GM19043 (cell line): ENCODE data around the gene DYNLRB1.

Experiments used
- ATAC-seq: cut with Tn5 transposase; IDR thresholded peaks from one replicate; pipeline ENCODE4 v1.9.1; 2021; ENCODE audit warnings: low read depth; ENCODE audit not compliant: unreplicated experiment

The DYNLRB1 gene

DNA sequence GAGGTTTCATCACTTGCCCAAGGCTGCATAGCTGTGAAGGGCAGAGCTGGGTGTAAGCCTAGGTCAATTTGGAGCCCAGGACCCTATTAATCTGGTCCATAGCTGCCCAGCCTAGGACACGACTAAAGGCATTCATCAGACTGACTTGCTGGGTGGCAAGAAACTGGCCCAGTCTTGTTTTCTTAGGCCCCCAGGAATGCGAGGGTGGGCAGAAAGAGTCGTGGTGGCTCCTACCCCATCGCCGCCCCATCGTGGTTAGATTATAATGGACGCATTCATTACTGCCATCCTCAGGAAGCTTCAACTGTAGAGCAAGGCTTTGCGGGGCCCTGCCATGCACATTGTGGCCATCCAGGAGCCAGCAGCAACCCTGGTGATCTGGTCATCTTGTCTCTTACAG, 16.1 kb downstream of the DYNLRB1 start:
- ATAC-seq: no peak

DNA sequence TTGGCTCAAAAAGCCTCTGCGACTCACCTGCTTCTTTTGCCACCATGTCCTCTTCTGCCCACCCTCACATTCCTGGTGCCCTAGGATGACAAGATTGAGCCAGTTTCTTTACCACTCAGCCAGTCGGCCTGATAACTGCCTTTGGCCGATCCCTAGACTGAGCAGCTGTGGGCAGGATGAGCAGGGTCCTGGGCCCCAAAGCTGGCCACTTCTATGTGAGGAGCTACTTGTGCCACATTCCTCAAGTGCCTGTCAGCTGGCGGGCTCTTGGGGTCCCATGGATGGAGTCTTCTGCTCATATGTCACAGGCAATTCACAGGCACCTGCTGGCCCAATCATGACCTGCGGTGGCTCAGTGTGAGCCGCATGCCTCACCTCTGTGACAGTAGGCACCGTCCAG, 16.5 kb downstream of the DYNLRB1 start:
- no peak for ATAC-seq

DNA sequence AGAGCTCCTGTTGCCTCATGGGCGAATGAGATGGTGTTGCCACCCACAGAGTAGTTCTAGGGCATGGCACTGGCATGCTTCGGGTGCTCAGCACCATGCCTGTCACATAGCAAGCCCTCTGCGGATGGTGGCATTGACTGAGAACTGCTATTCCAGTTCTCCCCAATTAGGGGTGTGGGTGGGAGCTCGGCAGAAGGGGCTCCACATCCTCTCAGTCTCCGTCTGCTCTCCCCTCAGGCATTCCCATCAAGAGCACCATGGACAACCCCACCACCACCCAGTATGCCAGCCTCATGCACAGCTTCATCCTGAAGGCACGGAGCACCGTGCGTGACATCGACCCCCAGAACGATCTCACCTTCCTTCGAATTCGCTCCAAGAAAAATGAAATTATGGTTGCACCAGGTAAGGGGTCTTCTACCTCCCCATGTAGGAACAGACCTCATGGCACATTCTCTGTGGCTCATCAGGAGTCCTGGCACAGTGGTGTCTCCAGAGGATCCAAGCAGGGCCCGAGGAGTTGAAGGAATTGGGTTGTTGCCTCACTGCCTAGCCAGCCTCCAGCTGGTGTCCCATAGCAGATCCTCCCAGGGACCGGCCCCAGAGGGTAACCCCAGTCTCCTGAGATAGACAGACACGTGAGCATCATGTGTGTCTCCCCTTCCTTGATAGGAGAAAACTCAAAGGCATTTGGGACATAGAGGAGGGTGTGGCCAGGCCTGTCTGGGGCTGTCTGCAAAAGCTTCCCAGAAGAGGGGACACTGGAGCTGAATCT, 18.4 kb downstream of the DYNLRB1 start:
- ATAC-seq: no peak

DNA sequence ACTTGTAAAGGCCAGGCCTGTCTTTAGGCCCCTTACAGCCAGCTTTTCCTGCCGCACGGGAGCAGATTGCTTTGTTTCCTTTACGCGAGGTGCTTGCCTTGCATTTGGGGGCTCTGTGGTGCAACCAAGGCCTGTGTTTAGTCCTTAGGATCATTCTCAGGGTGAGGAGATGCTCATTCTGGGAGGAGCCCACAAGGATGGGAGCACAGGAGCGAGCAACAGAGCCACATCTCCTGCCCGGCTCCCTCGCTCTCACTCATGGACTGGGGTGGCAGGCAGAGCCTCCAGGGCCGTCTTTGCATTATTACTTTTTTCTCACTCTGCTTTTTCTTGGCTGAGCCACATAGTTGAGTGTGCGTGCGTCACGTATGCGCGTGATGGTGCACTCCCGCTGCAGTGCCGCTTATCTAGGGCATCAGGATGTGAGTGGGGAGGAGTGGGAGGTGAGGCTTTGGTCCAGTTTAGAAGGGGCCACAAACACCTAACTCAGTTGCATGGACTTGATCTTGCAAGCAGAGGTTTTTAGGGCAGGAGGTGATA, 19.1 kb downstream of the DYNLRB1 start:
- ATAC-seq: no peak

DNA sequence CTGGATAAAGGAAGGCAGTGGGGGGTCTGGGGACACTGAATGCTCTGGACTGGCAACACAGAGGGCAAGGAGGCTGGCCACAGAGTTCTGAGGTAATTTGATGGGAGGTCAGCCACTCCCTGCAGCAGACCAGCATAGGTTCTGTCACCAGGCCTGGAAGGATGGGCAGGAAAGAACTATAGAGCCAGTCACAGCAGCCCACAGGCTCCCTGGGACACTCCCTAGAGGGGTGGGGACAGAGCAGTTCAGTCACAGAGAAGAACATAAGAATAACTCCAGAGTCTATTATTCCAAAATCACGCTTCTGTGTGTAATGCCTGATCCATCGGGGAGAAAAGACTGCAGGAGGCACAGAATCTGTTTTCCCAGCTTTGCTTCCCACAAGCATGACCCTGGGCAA, 19.6 kb downstream of the DYNLRB1 start:
- ATAC-seq: no peak

DNA sequence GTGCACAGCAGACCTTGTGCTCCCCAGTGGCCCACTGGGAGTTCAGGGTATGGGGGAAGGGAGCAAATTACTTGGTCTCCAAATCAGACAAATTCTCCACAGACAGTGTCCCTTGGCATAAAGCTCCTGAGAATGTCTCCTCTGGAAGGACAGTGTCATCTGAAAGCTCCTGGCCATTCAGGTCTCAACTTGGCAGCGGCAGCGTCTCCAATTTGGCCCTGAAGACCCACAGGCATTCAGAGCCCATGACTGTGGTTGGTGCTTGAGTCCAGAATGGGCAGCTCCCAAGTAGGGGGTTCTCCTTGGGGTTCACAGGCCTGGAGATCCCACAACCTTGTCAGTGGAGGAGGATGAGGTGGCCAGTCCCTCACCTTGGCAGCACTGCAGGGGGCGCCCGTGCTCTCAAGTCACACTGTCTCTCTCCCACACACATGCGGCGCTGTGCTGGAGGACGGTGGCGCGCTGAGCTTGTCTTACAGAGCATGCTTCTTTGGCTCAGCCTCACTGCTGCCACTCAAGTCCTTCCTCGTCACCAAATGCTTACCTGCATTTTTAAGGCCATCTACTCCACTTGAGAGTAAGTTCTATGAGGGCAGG, 20.7 kb downstream of the DYNLRB1 start:
- no peak for ATAC-seq

DNA sequence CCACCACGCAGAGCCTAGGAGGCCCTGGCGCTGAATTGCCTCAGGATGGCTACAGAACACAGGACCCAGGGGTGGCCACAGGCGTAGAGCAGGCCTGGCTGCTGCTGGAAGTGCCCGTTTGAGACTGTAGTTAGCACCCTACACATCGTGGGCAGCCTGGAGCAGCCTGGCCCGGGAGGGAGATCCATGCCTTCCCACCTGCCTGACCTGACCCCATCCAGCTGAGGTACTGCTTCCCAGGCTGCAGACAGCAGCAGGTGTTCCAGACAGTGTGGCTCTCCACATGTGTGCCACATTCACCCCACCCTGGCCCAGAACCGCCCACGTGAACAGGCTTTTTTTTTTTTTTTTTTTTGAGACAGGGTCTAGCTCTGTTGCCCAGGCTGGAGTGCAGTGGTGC, 21.4 kb downstream of the DYNLRB1 start:
- no peak for ATAC-seq

DNA sequence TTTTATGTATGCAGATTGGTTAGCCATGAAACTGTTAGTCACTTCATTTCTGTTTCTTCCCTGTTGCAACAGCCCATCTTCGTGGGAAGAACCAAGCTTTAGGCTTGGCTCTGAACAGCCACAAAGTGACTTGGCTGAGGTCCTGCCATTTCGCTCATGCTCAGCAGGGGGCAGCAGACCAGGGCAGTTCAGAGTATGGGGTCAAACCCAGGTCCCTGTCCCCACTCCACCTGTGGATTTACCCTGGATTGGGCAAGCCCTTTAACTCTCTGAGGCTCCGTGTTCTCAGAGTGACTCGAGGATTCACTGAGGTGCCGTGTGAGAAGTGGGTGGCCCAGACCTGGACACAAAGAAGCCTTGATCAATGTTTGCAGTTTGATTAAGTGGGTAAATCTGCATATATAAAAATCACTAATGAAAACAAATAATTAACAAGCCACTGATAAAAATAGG, 22.5 kb downstream of the DYNLRB1 start:
- no peak for ATAC-seq

DNA sequence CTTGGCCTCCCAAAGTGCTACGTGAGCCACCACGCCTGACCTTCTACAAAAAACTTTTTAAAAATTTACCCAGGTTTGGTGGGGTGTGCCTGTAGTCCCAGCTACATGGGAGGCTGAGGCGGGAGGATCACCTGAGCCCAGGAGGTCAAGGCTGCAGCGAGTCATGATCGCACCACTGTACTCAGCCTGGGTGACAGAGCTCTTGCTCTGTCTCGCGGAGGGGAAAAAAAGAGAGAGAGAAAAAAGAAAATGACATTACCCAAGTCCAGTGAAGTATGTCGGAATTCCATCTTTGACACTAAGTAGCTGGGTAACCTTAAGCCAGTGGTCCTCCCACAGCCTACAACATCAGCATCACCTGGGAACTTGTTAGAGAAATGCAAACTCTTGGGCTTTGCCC, 23.5 kb downstream of the DYNLRB1 start:
- no peak for ATAC-seq

DNA sequence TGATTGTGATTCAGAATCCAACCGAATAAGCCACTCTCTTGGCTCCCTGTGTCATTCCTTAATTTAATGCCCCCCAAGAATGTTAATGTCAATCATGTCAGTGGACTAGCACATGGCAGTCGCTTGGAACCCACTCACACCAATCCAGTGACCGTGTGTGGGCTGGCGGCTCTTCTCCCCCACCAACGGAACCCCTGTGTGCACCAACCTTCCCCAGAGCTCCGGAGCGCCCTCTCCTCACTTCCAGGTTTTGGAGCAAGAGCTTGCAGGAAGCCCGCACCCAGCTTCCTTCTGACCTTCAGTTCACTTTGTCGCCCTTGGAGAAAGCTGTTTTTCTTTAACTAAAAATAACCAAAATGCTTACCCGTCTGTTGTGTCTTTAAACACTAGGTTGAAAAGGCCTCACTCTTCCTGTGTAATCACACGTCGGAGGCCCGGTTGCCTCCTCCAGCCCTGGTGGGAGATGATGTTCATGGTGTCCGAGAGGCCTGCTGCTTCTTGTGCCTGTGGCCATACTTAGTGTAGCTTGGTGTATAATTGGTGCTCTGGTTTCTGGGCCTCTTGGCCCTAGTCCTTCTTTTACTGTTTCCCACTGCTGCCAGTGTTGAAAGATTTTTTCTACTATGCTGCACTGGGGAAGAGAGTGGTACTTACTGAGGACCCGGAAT, 24.5 kb downstream of the DYNLRB1 start:
- no peak for ATAC-seq

DNA sequence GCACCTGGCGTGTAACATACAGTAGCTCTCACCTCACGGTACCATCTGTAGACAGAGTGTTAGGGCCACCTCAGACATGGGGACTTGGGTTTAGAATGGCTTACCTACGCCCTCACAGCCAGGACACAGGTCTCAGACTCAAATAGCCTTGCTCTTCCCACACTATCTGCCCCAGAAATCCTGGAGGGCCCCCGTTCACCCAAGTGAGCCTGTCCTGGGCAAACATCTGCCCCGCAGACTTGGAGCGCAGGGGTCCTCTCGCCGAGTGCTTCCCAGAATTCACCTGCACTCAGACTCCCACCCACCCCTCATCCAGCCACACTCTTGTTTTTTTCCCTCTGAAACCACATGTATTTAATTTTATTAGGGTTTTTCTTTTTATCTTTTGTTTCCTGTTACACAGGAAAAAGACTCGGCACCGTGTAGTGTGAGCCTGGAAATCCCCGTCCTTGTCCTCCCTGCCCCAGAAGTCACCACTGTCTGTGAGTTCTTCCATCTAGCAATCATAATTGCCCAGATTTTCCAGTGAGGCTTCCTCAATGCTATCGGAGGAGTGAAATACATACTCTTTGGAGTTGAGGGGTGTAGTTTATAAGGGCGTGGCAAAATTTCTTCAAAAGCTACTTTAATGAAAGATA, 25.2 kb downstream of the DYNLRB1 start:
- no peak for ATAC-seq

DNA sequence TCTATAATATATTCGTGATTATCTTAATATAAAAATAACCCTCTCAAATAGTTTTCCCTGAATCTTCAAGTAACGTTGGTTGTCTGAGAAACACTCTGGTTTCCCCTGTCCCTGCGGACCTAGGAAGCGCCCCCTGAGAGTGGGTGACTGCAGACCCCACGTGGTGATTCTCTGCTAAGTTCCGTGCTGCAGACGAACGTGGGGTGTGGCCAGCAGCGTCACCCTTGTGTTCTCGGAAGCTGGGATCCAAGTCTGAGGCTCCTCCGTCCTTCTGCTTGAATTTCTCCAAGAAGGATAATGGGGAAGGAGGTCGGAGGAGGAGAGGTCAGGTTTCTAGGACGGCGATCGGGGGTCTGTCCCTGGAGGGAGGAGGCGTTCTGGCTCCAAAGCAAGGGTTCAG, 25.7 kb downstream of the DYNLRB1 start:
- no peak for ATAC-seq

DNA sequence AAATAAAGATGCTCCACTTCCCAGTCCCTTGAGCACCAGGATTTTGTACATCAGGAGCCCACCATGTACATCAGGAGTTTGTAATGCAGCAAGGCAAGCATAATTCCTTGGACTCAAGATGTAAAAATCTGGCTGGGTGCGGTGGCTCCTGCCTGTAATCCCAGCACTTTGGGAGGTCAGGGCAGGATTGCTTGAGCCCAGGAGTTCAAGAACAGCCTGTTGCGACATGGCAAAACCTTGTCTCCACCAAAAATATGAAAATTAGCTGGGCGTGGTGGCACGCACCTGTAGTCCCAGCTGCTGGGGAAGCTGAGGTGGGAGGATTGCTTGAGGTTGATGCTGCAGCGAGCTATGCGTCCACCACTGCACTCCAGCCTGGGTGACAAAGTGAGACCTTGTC, 26.2 kb downstream of the DYNLRB1 start:
- ATAC-seq: no peak

DNA sequence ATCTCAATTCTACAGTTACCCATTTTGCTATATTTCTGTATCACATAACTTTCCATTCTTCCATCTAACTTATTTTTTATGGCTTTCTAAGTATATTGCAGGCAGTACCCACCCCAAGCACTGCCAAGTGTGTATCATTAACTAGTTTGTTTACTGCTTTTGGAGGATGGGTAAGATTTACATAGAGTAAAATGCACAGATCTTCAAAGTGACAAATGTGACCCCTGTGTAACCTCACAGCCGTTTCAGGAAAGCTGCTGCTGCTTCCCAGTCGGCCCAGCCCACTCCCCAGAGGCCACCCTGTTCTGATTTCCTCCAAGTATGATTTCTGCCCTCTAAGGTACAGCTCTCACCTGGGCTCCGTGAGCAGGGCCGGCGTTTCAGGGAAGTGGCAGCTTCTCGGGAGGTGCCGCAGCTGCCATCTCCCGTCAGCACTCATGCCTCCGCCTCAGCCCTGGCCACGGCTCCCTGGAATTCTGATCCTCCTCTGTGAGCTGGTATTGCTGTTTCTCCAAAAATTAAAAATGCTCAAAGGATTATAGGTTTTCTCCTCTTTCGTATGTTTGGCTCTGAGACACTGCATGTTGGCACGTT, 27.3 kb downstream of the DYNLRB1 start:
- ATAC-seq: no peak

DNA sequence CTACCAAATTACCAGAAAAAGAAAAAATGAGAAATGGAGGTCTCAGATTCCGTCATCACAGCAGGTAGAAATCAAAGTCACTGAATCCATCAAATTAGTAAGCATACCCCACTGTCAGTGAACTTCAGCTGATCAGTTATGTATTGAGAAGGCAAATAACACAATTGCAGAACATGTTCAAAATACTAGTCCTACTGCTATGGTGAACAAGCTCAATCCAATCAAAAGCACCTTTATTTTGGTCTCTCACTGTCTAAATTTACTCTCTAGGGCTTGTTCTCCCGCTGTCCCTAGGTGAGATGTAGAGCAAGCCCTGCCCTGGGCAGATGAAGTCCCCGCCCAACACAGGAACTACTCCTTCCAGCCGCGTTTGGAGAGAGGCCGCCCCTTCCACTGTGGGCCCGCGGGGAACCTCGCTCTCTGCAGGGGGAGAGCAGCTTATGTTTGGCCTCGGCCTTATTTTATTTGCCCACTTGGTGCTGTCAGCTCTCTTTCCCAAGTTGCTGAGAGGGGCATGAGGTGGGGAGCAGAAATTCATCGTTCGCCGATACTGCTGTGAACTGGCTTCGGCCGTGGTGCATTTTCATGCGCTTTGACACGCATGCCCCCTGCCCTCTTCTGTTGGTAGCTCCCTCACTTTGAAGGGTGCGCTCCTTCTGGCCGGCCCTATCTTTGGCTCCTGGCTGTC, 28.0 kb downstream of the DYNLRB1 start:
- ATAC-seq: no peak

DNA sequence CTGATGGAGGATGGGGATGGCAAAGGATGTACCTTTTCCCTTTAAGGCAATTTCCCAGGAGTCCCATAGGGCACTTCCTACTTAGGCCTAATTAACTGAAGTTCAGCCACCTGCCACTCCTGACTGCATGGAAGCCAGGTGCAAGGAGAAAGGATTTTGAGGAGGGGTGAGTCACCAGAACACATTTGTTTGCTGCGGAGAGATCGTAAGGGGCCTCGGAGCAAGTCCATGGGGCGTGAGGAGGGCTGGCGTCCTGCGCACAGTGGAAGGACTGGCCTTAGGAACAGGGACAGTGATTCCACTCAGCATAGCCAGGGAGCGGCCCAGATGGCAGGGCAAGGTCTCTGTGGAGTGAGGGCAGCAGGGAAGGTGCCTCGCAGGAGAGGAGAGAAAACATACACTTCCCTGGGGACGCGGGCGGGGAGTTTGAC, 30.5 kb downstream of the DYNLRB1 start:
- no peak for ATAC-seq

DNA sequence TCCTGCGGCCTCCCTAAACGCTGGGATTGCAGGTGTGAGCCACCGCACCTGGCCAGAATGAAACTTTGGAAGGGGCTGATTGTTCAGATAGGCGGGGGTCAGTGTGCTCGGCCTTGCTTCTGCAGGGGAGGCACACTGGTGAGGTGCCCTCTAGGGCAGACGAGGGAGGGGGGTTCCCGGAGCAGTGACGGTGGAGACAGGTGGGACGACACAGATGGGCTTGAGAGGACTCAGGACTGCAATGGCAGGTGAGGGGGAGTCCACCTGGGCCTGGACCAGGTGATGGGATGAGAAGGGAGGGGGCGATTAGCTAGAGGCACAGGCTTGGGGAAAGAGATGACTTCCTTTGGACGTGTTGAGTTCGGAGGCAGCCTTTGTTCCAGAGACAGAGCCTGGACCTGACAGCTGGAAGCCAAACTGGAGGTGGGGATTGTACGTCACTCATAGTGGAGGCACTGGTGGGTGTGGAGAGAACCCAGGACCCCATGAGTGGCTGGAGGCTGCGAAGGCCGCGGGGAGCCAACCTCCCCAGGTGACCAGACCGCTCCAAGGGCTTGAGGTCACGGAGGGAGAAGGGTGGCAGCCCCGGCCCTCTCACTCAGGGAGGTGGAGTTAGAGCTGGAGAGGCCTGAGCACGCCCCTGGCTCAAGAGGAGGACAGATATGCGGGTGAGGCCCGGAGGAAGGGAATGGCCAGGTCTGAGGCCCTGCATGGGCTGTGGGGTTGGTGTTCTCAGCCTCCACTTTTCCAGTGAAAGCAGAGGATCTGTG, 31.8 kb downstream of the DYNLRB1 start:
- no peak for ATAC-seq

DNA sequence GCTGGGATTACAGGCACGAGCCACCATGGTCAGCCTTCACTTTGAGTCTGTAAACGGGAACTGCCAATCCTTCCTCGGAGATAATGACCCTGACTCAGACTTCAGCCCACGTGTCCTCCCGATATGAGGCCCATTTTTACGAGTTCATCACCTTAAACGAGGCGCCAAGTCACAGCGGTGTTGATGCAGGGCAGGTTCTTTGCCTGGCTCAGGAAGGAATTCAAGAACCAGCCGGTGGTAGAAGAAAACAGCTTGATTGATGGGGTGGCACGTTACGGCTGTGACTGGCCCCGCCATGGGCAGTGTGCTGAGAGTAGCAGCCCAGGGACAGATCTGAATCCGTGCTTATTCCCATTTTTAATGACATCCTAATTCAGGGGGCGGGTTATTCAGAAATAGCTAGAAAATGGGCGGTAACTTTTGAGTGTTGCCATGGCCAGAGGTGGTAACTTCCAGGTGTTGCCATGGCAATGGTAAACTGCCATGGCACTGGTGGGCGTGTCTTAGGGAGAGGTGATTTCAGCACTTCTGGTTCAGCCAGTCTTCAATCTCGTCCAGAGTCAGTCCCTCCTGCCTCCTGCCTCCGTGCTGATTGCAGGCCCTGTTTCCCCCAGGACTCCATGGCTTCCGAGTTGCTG, 33.2 kb downstream of the DYNLRB1 start:
- no peak for ATAC-seq

DNA sequence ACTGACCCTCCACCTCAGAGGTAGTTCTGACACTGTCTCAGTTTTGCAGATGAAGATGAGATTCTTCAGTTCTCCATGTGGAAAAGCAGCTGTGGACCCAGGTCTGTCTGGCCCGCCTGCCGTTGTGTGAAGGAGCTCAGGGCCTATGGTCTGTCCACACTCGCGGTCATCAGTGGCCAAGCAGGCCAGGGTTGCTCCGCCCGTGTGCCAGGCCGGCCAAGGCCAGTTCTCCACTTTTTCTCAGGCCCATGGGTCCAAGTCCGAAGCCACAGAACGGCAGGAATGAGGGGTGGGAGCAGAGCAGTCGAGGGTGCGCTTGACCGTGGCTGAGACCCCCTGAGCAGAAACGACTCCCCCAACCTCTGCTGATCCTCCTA, 33.7 kb downstream of the DYNLRB1 start:
- no peak for ATAC-seq
